Measurements from ENCODE around the gene TBL3. TPM values are rescaled to one million over a fixed set of nuclear protein-coding genes. Genes with fewer than 3 reads are reported as not detected.

Gene TBL3
- total RNA-seq, 2 experiments from 2014 or later = 47.4 to 48.6 TPM

DNA sequence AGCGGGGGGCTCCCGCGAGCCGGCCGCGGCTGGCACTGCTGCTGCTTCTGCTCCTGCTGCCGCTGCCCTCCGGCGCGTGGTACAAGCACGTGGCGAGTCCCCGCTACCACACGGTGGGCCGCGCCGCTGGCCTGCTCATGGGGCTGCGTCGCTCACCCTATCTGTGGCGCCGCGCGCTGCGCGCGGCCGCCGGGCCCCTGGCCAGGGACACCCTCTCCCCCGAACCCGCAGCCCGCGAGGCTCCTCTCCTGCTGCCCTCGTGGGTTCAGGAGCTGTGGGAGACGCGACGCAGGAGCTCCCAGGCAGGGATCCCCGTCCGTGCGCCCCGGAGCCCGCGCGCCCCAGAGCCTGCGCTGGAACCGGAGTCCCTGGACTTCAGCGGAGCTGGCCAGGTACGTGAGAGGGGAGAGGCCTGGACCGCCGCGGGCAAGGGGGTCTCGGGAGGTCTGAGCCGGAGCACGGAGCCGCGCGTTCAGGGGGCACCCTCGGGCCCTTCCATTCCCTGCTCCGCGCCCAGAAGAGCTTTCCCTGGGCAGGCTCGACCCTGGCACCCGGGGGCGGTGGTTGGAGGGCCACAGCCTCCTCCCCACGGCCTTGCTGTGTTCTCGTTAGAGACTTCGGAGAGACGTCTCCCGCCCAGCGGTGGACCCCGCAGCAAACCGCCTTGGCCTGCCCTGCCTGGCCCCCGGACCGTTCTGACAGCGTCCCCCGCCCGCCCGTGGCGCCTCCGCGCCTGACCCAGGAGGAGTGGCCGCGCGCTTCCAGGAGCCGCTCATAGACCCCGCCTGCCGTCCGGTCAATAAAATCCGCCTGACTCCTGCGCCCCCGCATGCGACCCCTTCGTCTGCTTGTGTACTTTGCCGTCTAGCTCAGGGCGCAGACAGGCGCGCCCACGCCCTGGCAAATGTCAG, 48.3 kb downstream of the TBL3 start:
- H3K4me1 Mint-ChIP-seq = peaks cover 15% of the 10 kb centered on the region
- peaks cover 22% of the 10 kb centered on the region for H3K27me3 Mint-ChIP-seq
- ChIA-PET CTCF (interaction anchor here (0.5 to 3.4 kb wide), 4 partner anchors 16 to 120 kb away, joined by 3 to 42 read pairs (median 3); partner anchors contain the start of gene NOXO1), POLR2A (interaction anchor here (1.2 kb wide), 1 partner anchor 135 kb away, joined by 4 read pairs; the partner anchor contains the start of gene TRAF7)
- H3K9me3 Mint-ChIP-seq (ENCODE audit: low read depth) = no peaks in the 10 kb centered on the region
- no peak overlapping the region for H3K4me3 Mint-ChIP-seq
- ATAC-seq (no peak), DNase-seq (peak; percentile 41)
- no peaks in the 10 kb centered on the region for H3K36me3 Mint-ChIP-seq (ENCODE audit: low read depth)
- intact Hi-C loops (cut with DNase I, micrococcal nuclease) = loop anchor here (5.0 to 10.0 kb wide), 2 partner anchors 42 to 465 kb away; no protein-coding TSS in a partner anchor
- no peak overlapping the region for H3K27ac Mint-ChIP-seq

DNA sequence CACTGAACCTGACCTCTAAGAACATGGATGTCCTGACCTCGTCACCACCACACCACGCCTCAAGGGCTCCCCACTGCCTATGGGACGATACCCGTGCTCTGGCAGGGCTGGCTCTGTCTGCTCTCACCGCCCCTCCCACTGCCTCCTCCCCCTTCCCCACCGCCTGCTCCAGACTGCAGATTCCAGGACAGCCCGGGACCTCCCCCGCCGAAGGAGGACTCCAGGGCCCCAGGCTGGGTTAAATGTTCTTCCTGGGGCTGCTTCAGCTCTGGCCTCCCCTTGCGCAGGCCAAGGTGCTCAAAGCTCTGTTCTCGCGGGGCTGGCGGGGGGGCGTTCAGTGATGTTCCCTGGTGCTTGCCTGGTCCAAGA, 50.9 kb downstream of the TBL3 start:
- Mint-ChIP-seq H3K4me3 (peak overlapping the region; percentile 46), H3K4me1 (peaks cover 15% of the 10 kb centered on the region), H3K36me3 (ENCODE audit: low read depth) (no peaks in the 10 kb centered on the region), H3K9me3 (ENCODE audit: low read depth) (no peaks in the 10 kb centered on the region), H3K27me3 (peaks cover 29% of the 10 kb centered on the region), H3K27ac (no peak overlapping the region)
- POLR2A ChIA-PET = interaction anchor here (0.6 to 1.6 kb wide), 2 partner anchors 27 to 133 kb away, joined by 3 to 5 read pairs; partner anchors contain the start of gene TRAF7
- CTCF ChIA-PET = interaction anchor here (0.6 to 3.4 kb wide), 13 partner anchors 9 to 408 kb away, joined by 3 to 42 read pairs (median 3); partner anchors contain the start of genes HS3ST6, NTHL1, TRAF7 and TSC2
- no peak for DNase-seq
- intact Hi-C loops (cut with DNase I, micrococcal nuclease) = loop anchor here (1.0 to 10.0 kb wide), 14 partner anchors 12 to 479 kb away; partner anchors contain the start of genes CCNF (in 1 of the 2), ECI1 (in 1 of the 2), NTHL1 (in 1 of the 2) and RNPS1 (in 1 of the 2)
- ATAC-seq = peak; percentile 35

DNA sequence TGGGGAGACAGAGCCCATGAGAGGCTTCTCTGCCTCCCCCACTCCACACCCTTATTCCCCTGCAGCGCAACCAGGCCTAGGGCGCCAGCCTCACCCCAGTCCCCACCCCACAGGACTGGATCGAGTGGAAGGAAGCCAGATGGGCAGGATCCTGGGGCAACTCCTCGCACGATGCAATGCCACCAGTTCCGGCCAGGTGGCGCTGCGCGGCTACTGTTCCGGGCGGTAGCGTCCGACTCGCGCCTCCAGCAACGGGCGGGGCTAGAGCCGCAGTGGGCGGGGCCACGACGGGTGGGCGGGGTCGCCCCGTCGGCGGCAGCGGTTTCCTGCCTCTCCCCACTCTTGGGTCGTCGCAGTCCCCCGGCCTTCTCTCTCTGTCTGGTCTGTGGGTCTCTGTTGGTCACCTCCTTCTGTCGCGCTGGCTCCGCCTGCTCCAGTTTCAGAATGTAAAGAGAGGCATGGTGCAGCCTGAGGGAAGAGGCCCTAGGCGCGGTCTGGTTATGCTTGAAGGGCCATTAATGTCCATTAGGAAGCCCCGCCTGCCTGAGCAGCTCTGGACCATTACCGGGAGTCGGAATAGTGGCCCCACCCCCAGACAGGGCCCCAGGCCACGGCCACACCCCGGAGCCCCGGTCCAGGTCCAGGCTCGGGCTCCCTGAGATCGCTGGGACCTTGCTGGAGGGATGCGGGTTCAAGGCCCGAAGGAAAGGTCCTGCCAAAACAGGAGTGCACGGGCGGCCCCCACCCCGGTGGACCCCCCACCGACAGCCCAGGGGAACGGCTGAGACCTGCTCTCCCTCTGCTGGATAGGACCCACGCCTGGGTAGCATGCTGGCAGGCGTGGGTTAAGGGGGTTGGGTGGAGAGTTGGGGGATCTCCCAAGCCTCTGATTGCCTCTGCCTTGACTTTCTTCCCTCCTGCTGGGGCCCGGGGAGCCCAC, 51.5 kb downstream of the TBL3 start:
- no peaks in the 10 kb centered on the region for H3K9me3 Mint-ChIP-seq (ENCODE audit: low read depth)
- CTCF ChIA-PET = interaction anchor here (0.6 to 3.4 kb wide), 11 partner anchors 9 to 132 kb away, joined by 3 to 42 read pairs (median 4); partner anchors contain the start of genes HS3ST6, NTHL1, PKD1 and TRAF7
- no peak overlapping the region for H3K27ac Mint-ChIP-seq
- H3K4me3 Mint-ChIP-seq = peak overlapping the region; percentile 46
- intact Hi-C loops (cut with DNase I, micrococcal nuclease) = loop anchor here (1.0 to 10.0 kb wide), 14 partner anchors 13 to 478 kb away; partner anchors contain the start of genes CCNF (in 1 of the 2), ECI1 (in 1 of the 2), NTHL1 (in 1 of the 2) and RNPS1 (in 1 of the 2)
- peak; percentile 86 for ATAC-seq
- no peaks in the 10 kb centered on the region for H3K36me3 Mint-ChIP-seq (ENCODE audit: low read depth)
- peaks cover 15% of the 10 kb centered on the region for H3K4me1 Mint-ChIP-seq
- POLR2A ChIA-PET = interaction anchor here (1.1 to 1.6 kb wide), 2 partner anchors 132 kb away, joined by 4 to 5 read pairs; partner anchors contain the start of gene TRAF7
- peak; percentile 97 for DNase-seq
- H3K27me3 Mint-ChIP-seq = peaks cover 27% of the 10 kb centered on the region

DNA sequence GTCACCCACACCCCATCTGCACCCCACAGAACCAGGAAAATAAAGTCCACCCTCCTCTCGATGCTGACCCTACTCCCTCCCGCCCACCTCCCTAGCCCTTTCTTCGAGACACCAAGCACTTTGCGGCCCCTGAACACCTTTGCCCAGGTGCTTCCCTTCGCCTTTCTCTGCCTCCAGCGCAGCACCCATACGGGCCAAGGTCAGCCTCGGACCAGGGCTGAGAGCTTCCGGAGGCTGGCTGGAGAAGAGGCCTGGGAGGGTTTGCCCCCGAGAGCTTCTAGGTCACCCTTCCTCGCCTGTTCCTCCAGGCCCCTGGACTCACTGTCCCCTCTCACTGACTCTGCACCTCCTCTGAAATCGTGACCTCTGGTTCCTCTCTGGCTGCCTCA, 52.2 kb downstream of the TBL3 start:
- Mint-ChIP-seq H3K27ac (peak overlapping the region; percentile 60), H3K36me3 (ENCODE audit: low read depth) (no peaks in the 10 kb centered on the region), H3K4me3 (no peak overlapping the region), H3K27me3 (peaks cover 23% of the 10 kb centered on the region), H3K9me3 (ENCODE audit: low read depth) (no peaks in the 10 kb centered on the region), H3K4me1 (peaks cover 15% of the 10 kb centered on the region)
- intact Hi-C loops (cut with DNase I, micrococcal nuclease) = loop anchor here (5.0 to 10.0 kb wide), 2 partner anchors 38 to 461 kb away; no protein-coding TSS in a partner anchor
- CTCF ChIA-PET = interaction anchor here (1.2 to 1.5 kb wide), 2 partner anchors 9 to 112 kb away, joined by 4 read pairs; partner anchors contain the start of gene PKD1
- no peak for ATAC-seq
- POLR2A ChIA-PET = interaction anchor here (1.1 kb wide), 1 partner anchor 131 kb away, joined by 4 read pairs; the partner anchor contains the start of gene TRAF7
- DNase-seq = no peak

- no peak overlapping the region for H3K27ac Mint-ChIP-seq
- peaks cover 19% of the 10 kb centered on the region for H3K27me3 Mint-ChIP-seq
- CTCF ChIA-PET = interaction anchor here (1.4 kb wide), 1 partner anchor 115 kb away, joined by 4 read pairs; no protein-coding TSS in a partner anchor
- no peaks in the 10 kb centered on the region for H3K36me3 Mint-ChIP-seq (ENCODE audit: low read depth)
- DNase-seq (no peak), ATAC-seq (no peak)
- POLR2A ChIA-PET = interaction anchor here (0.6 kb wide), 1 partner anchor 127 kb away, joined by 4 read pairs; no protein-coding TSS in a partner anchor
- intact Hi-C loops (cut with DNase I, micrococcal nuclease) = loop anchor here in 1 of 2 experiments (10.0 kb wide), 1 partner anchor 460 kb away; no protein-coding TSS in a partner anchor
- peaks cover 15% of the 10 kb centered on the region for H3K4me1 Mint-ChIP-seq
- no peak overlapping the region for H3K4me3 Mint-ChIP-seq
- no peaks in the 10 kb centered on the region for H3K9me3 Mint-ChIP-seq (ENCODE audit: low read depth)
These were observed 53.4 kb downstream of the TBL3 start for GRCh38 chr16:2025251-2025650.

DNA sequence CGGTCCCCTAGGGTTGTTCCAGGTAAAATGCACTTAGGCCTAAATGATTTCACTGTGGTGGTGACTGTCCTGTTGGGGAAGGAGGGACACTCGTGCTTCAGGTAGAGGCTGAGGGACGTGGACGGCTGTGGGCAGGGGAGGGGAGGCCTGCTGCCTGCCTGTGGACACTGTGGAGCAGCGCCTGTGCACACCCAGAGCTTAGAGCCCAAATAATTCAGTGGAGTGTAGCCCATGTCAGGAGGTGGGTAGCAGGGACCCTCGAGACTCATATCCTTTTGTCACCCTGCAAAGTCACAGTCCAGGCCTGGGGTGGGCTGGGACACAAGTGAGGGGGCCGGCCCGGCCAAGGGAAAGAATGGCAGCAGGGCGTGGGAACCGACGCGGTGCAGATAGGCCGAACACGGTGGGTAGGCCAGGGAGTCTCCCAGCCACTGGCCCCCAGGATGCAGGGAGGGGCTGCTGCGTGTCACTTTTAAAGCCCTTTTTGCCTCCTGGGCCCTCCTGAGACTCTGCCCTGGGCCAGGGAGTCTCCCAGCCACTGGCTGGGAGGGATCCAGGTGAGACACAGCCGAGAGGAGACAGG, 54.1 kb downstream of the TBL3 start:
- H3K4me1 Mint-ChIP-seq = peaks cover 10% of the 10 kb centered on the region
- H3K36me3 Mint-ChIP-seq (ENCODE audit: low read depth) = no peaks in the 10 kb centered on the region
- no peak overlapping the region for H3K27ac Mint-ChIP-seq
- no peak for DNase-seq
- H3K9me3 Mint-ChIP-seq (ENCODE audit: low read depth) = no peaks in the 10 kb centered on the region
- ATAC-seq = no peak
- POLR2A ChIA-PET = no interaction called here
- peaks cover 17% of the 10 kb centered on the region for H3K27me3 Mint-ChIP-seq
- intact Hi-C loops (cut with DNase I, micrococcal nuclease) = loop anchor here in 1 of 2 experiments (10.0 kb wide), 1 partner anchor 459 kb away; no protein-coding TSS in a partner anchor
- CTCF ChIA-PET = no interaction called here
- H3K4me3 Mint-ChIP-seq = peak overlapping the region; percentile 29

DNA sequence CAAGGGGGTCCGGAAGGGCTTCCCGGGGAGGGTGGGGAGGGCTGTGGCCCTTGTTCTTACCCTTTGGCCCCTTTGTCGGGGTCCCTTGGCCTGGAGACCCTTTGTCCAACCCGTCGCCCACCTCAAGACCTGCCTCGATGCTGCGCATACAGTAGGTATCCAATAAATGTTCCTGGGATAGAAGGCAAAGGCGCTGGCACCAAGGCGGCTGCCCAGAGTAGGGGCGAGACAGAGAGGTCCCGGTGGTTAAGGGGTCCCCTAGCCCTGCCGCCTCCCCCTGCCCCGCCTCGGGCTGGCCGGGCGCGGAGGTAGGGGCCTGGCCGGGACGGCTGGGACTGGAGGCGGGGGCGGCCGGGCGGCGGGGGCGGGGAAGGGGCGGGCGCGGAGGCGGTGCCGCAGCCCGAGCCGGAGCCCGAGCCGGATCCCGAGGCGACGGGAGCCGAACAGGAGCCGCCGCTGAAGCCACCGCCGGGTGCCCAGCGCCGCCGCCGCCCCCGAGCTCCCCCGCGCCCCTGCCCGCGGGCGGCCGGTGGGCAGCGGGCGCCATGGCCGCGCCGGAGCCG, 54.7 kb downstream of the TBL3 start, which contains the start of gene NHERF2:
TSS of gene NHERF2 (plus strand) at position 442 of the 563 bp plus-strand sequence. CDS start at position 546, 104 bp downstream.
- ATAC-seq = peak; percentile 2
- H3K36me3 Mint-ChIP-seq (ENCODE audit: low read depth) = no peaks in the 10 kb centered on the region
- peaks cover 10% of the 10 kb centered on the region for H3K4me1 Mint-ChIP-seq
- H3K27me3 Mint-ChIP-seq = peaks cover 15% of the 10 kb centered on the region
- H3K9me3 Mint-ChIP-seq (ENCODE audit: low read depth) = no peaks in the 10 kb centered on the region
- intact Hi-C loops (cut with DNase I, micrococcal nuclease) = loop anchor here in 1 of 2 experiments (10.0 kb wide), 1 partner anchor 458 kb away; no protein-coding TSS in a partner anchor
- peak; percentile 38 for DNase-seq
- POLR2A ChIA-PET = interaction anchor here (0.6 kb wide), 1 partner anchor 20 kb away, joined by 3 read pairs; no protein-coding TSS in a partner anchor
- no peak within 1 kb of the TSS for H3K27ac Mint-ChIP-seq
- CTCF ChIA-PET = no interaction called here
- H3K4me3 Mint-ChIP-seq = peak within 1 kb of the TSS; percentile 49

- Mint-ChIP-seq H3K4me1 (peaks cover 10% of the 10 kb centered on the region), H3K27me3 (peaks cover 10% of the 10 kb centered on the region), H3K9me3 (ENCODE audit: low read depth) (no peaks in the 10 kb centered on the region), H3K36me3 (ENCODE audit: low read depth) (no peaks in the 10 kb centered on the region), H3K27ac (no peak overlapping the region), H3K4me3 (peak overlapping the region; percentile 49)
- ChIA-PET POLR2A (interaction anchor here (0.6 kb wide), 1 partner anchor 19 kb away, joined by 3 read pairs; no protein-coding TSS in a partner anchor), CTCF (interaction anchor here (1.0 to 1.4 kb wide), 3 partner anchors 12 to 113 kb away, joined by 3 to 4 read pairs (median 3); partner anchors contain the start of genes NTHL1 and TSC2)
- ATAC-seq = peak; percentile 8
- intact Hi-C loops (cut with DNase I, micrococcal nuclease) = loop anchor here in 1 of 2 experiments (10.0 kb wide), 1 partner anchor 457 kb away; no protein-coding TSS in a partner anchor
- DNase-seq = peak; percentile 34
These were observed 55.5 kb downstream of the TBL3 start for GRCh38 chr16:2027024-2028010.

DNA sequence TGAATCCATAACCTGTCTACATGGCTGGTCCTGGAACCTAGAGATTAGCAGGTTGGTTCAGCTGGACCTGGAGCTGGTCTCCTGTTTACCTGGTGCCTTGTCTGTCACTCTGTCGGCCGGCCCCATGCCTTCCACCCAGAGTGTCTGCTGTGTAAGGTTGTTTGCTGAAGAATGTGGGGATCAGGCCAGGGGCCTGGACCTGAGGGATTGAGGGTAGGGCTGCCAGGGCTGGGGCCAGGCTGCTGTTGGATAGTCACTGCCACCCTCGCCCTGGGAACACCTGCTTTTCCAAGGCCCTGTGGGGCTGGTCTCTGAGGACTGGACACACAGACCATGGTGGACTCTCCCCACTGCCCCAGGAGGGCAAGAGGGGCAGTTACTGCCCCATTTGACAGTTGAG, 56.3 kb downstream of the TBL3 start:
- no peak overlapping the region for H3K27ac Mint-ChIP-seq
- H3K36me3 Mint-ChIP-seq (ENCODE audit: low read depth) = no peaks in the 10 kb centered on the region
- ChIA-PET POLR2A (no interaction called here), CTCF (interaction anchor here (1.0 to 1.4 kb wide), 3 partner anchors 11 to 112 kb away, joined by 3 to 4 read pairs (median 3); partner anchors contain the start of genes NTHL1 and TSC2)
- no peak for ATAC-seq
- H3K4me3 Mint-ChIP-seq = no peak overlapping the region
- no peak for DNase-seq
- peaks cover 4% of the 10 kb centered on the region for H3K4me1 Mint-ChIP-seq
- intact Hi-C loops (cut with DNase I, micrococcal nuclease) = loop anchor here in 1 of 2 experiments (10.0 kb wide), 1 partner anchor 457 kb away; no protein-coding TSS in a partner anchor
- no peaks in the 10 kb centered on the region for H3K9me3 Mint-ChIP-seq (ENCODE audit: low read depth)
- peaks cover 7% of the 10 kb centered on the region for H3K27me3 Mint-ChIP-seq
